ENCODE results near the gene FBLN1.

Gene FBLN1

GRCh38 chr22:45515676-45516075 lies 13.0 kb downstream of the FBLN1 start:
- H3K27me3 ChIP-seq (ENCODE audit: insufficient read depth, low read length): no peaks in the 10 kb centered on the region
- peak overlapping the region; percentile 35 for H2BK5ac ChIP-seq (ENCODE audit: low read depth, low read length, poor library complexity)
- WGBS (ENCODE audit: extremely low coverage, insufficient coverage, insufficient read length): no CpG with 5 or more reads among the region's 9 CpGs

GRCh38 chr22:45516163-45516562 lies 13.5 kb downstream of the FBLN1 start:
- H3K27me3 ChIP-seq (ENCODE audit: insufficient read depth, low read length): no peaks in the 10 kb centered on the region
- peak overlapping the region; percentile 58 for H2BK120ac ChIP-seq (ENCODE audit: insufficient read depth, low read length, poor library complexity)
- peaks cover 51 to 56% of the 10 kb centered on the region in 2 experiments for H3K4me1 ChIP-seq (ENCODE audit: control insufficient read depth in 1 of 2, insufficient read depth in 2 of 2, low read length in 2 of 2)
- H3K79me2 ChIP-seq (ENCODE audit: control insufficient read depth, insufficient read depth, low read length, poor library complexity): peaks cover 48% of the 10 kb centered on the region
- H2BK12ac ChIP-seq (ENCODE audit: low read length): peak overlapping the region; percentile 10
- H3K9me3 ChIP-seq (ENCODE audit: insufficient read depth, low read depth, low read length): no peaks in the 10 kb centered on the region
- WGBS (ENCODE audit: extremely low coverage, insufficient coverage, insufficient read length): no CpG with 5 or more reads among the region's 7 CpGs
- no peak overlapping the region for H2AFZ ChIP-seq (ENCODE audit: insufficient read depth, low read length, poor library complexity)
- H4K91ac ChIP-seq (ENCODE audit: low read depth, low read length): peak overlapping the region; percentile 38
- peak overlapping the region; percentile 30 for H4K8ac ChIP-seq (ENCODE audit: low read depth, low read length)
- H3K4me2 ChIP-seq (ENCODE audit: low read length): no peak overlapping the region
- peaks cover 67 to 71% of the 10 kb centered on the region in 2 experiments for H3K36me3 ChIP-seq (ENCODE audit: control insufficient read depth in 1 of 2, insufficient read depth in 2 of 2, low read length in 2 of 2)
- H2AK5ac ChIP-seq (ENCODE audit: low read length): no peak overlapping the region
- H3K79me1 ChIP-seq (ENCODE audit: low read length): peaks cover 40% of the 10 kb centered on the region
- peak overlapping the region; percentile 55 for H3K18ac ChIP-seq (ENCODE audit: low read length)
- H3K14ac ChIP-seq (ENCODE audit: low read length): peak overlapping the region; percentile 45
- H3K27ac ChIP-seq (ENCODE audit: low read depth, low read length): peak overlapping the region; percentile 74
- H3K9ac ChIP-seq (ENCODE audit: low read length): no peak overlapping the region
- DNase-seq: peak in 1 of 2 donors; percentile 57
- peak overlapping the region; percentile 6 for H3K4me3 ChIP-seq (ENCODE audit: low read depth, low read length)
- no peak overlapping the region for H3K23ac ChIP-seq (ENCODE audit: low read length)
- no peak overlapping the region for H4K12ac ChIP-seq (ENCODE audit: low read depth, low read length)
- peak overlapping the region; percentile 35 for H2BK5ac ChIP-seq (ENCODE audit: low read depth, low read length, poor library complexity)
- peak overlapping the region; percentile 46 for H3K4ac ChIP-seq (ENCODE audit: low read depth, low read length)

More at GRCh38 chr22:45515676-45516075, 13.0 kb downstream of the FBLN1 start:
- DNase-seq: peak; percentile 35 to 42
- Histone ChIP-seq H3K9ac (ENCODE audit: low read length) (no peak overlapping the region), H4K12ac (ENCODE audit: low read depth, low read length) (no peak overlapping the region), H4K91ac (ENCODE audit: low read depth, low read length) (peak overlapping the region; percentile 38), H3K9me3 (ENCODE audit: insufficient read depth, low read depth, low read length) (no peaks in the 10 kb centered on the region), H3K4me1 (ENCODE audit: control insufficient read depth in 1 of 2, insufficient read depth in 2 of 2, low read length in 2 of 2) (peaks cover 52 to 57% of the 10 kb centered on the region in 2 experiments), H2AK5ac (ENCODE audit: low read length) (no peak overlapping the region), H3K4me3 (ENCODE audit: low read depth, low read length) (peak overlapping the region; percentile 6), H4K8ac (ENCODE audit: low read depth, low read length) (peak overlapping the region; percentile 30), H3K4ac (ENCODE audit: low read depth, low read length) (peak overlapping the region; percentile 11), H3K36me3 (ENCODE audit: control insufficient read depth in 1 of 2, insufficient read depth in 2 of 2, low read length in 2 of 2) (peaks cover 64 to 68% of the 10 kb centered on the region in 2 experiments), H2AFZ (ENCODE audit: insufficient read depth, low read length, poor library complexity) (no peak overlapping the region), H3K79me2 (ENCODE audit: control insufficient read depth, insufficient read depth, low read length, poor library complexity) (peaks cover 49% of the 10 kb centered on the region), H2BK12ac (ENCODE audit: low read length) (peak overlapping the region; percentile 10), H3K79me1 (ENCODE audit: low read length) (peaks cover 39% of the 10 kb centered on the region), H3K18ac (ENCODE audit: low read length) (peak overlapping the region; percentile 55), H3K4me2 (ENCODE audit: low read length) (peak overlapping the region; percentile 18), H2BK120ac (ENCODE audit: insufficient read depth, low read length, poor library complexity) (peak overlapping the region; percentile 9), H3K23ac (ENCODE audit: low read length) (no peak overlapping the region), H3K14ac (ENCODE audit: low read length) (peak overlapping the region; percentile 45), H3K27ac (ENCODE audit: low read depth, low read length) (peak overlapping the region; percentile 59)

GRCh38 chr22:45516923-45517675 lies 14.4 kb downstream of the FBLN1 start:
- Histone ChIP-seq H2BK5ac (ENCODE audit: low read depth, low read length, poor library complexity) (peak overlapping the region; percentile 51), H2AK5ac (ENCODE audit: low read length) (peak overlapping the region; percentile 23), H4K12ac (ENCODE audit: low read depth, low read length) (peak overlapping the region; percentile 28), H3K23ac (ENCODE audit: low read length) (no peak overlapping the region), H3K4me3 (ENCODE audit: low read depth, low read length) (no peak overlapping the region), H4K91ac (ENCODE audit: low read depth, low read length) (peak overlapping the region; percentile 80), H2BK12ac (ENCODE audit: low read length) (peak overlapping the region; percentile 13), H3K4ac (ENCODE audit: low read depth, low read length) (peak overlapping the region; percentile 31), H3K27ac (ENCODE audit: low read depth, low read length) (peak overlapping the region; percentile 74), H3K79me1 (ENCODE audit: low read length) (peaks cover 42% of the 10 kb centered on the region), H3K79me2 (ENCODE audit: control insufficient read depth, insufficient read depth, low read length, poor library complexity) (peaks cover 43% of the 10 kb centered on the region), H3K14ac (ENCODE audit: low read length) (peak overlapping the region; percentile 54), H3K36me3 (ENCODE audit: control insufficient read depth in 1 of 2, insufficient read depth in 2 of 2, low read length in 2 of 2) (peaks cover 72 to 75% of the 10 kb centered on the region in 2 experiments), H3K4me2 (ENCODE audit: low read length) (no peak overlapping the region), H2AFZ (ENCODE audit: insufficient read depth, low read length, poor library complexity) (no peak overlapping the region), H3K9me3 (ENCODE audit: insufficient read depth, low read depth, low read length) (no peaks in the 10 kb centered on the region), H3K18ac (ENCODE audit: low read length) (peak overlapping the region; percentile 70), H3K4me1 (ENCODE audit: control insufficient read depth in 1 of 2, insufficient read depth in 2 of 2, low read length in 2 of 2) (peaks cover 47 to 53% of the 10 kb centered on the region in 2 experiments), H3K27me3 (ENCODE audit: insufficient read depth, low read length) (no peaks in the 10 kb centered on the region), H3K9ac (ENCODE audit: low read length) (no peak overlapping the region), H4K8ac (ENCODE audit: low read depth, low read length) (peak overlapping the region; percentile 44), H2BK120ac (ENCODE audit: insufficient read depth, low read length, poor library complexity) (peak overlapping the region; percentile 16)
- peak; percentile 99 for DNase-seq
- WGBS (ENCODE audit: extremely low coverage, insufficient coverage, insufficient read length): no CpG with 5 or more reads among the region's 18 CpGs

GRCh38 chr22:45518136-45518535 lies 15.5 kb downstream of the FBLN1 start:
- Histone ChIP-seq H2BK12ac (ENCODE audit: low read length) (peak overlapping the region; percentile 67), H3K9ac (ENCODE audit: low read length) (no peak overlapping the region), H3K23ac (ENCODE audit: low read length) (no peak overlapping the region), H2BK5ac (ENCODE audit: low read depth, low read length, poor library complexity) (peak overlapping the region; percentile 38), H3K36me3 (ENCODE audit: control insufficient read depth in 1 of 2, insufficient read depth in 2 of 2, low read length in 2 of 2) (peaks cover 75 to 82% of the 10 kb centered on the region in 2 experiments), H3K4me1 (ENCODE audit: control insufficient read depth in 1 of 2, insufficient read depth in 2 of 2, low read length in 2 of 2) (peaks cover 46 to 49% of the 10 kb centered on the region in 2 experiments), H2BK120ac (ENCODE audit: insufficient read depth, low read length, poor library complexity) (peak overlapping the region; percentile 9), H4K12ac (ENCODE audit: low read depth, low read length) (no peak overlapping the region), H3K9me3 (ENCODE audit: insufficient read depth, low read depth, low read length) (no peaks in the 10 kb centered on the region), H3K27me3 (ENCODE audit: insufficient read depth, low read length) (no peaks in the 10 kb centered on the region), H3K18ac (ENCODE audit: low read length) (peak overlapping the region; percentile 67), H4K8ac (ENCODE audit: low read depth, low read length) (peak overlapping the region; percentile 20), H3K79me1 (ENCODE audit: low read length) (peaks cover 38% of the 10 kb centered on the region), H3K79me2 (ENCODE audit: control insufficient read depth, insufficient read depth, low read length, poor library complexity) (peaks cover 39% of the 10 kb centered on the region), H4K91ac (ENCODE audit: low read depth, low read length) (peak overlapping the region; percentile 9), H3K4ac (ENCODE audit: low read depth, low read length) (peak overlapping the region; percentile 49), H3K14ac (ENCODE audit: low read length) (peak overlapping the region; percentile 32), H3K27ac (ENCODE audit: low read depth, low read length) (peak overlapping the region; percentile 54), H3K4me2 (ENCODE audit: low read length) (peak overlapping the region; percentile 1), H2AK5ac (ENCODE audit: low read length) (peak overlapping the region; percentile 21), H2AFZ (ENCODE audit: insufficient read depth, low read length, poor library complexity) (no peak overlapping the region), H3K4me3 (ENCODE audit: low read depth, low read length) (peak overlapping the region; percentile 27)
- WGBS (ENCODE audit: extremely low coverage, insufficient coverage, insufficient read length): no CpG with 5 or more reads among the region's 7 CpGs
- DNase-seq: no peak

All from trophoblast cell (in vitro differentiated cells and primary cell).